ENCODE data around the gene MTFMT. TPM values are rescaled to one million over a fixed set of nuclear protein-coding genes. Genes with fewer than 3 reads are reported as not detected.

MTFMT gene
- total and polyA plus RNA-seq, 2 of the 13 experiments (the other 11 are each of a cell fraction or from before 2014, with no cell fraction given), result 9.9 to 23.2 TPM

DNA sequence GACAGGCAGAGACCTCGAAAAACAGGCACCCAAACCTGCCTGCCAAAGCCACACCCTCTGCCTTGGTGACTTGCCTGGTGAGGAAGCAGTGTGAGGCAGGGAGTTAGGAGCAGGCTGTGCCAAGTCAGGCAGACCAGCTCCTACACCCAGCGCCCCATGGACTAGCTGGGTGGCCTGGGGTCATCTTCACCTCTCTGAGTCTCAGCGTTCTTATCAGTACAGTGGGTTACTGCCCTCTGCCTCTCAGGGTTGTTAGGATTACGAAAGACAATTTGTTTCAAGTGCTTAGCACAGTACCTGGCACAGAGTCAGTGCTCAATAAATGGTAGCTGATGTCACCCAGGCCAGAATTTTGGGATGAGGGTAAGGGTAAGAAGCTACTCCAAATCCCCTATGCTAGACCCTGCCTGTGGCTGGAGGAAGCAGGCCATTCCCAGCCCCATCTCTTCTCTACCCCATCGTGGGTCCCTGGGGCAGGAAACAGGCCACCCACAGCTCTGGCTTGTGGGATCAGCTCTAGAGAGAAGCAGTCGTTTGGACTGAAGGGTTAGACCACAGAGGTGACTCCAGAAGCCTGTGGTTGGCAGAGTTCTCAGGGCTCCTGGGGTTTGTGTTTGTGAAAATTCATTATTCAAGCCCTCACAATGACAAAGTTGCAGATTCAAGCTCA is 25.9 kb upstream of the MTFMT start (continued):
- peak; percentile 54; the same call in 1 of the 2 replicates for TF ChIP-seq GATAD2A (CRISPR knock-in tag; IDR thresholded peaks at IDR 0.05)
- TF ChIP-seq, protein P1, sequence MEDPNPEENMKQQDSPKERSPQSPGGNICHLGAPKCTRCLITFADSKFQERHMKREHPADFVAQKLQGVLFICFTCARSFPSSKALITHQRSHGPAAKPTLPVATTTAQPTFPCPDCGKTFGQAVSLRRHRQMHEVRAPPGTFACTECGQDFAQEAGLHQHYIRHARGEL (CRISPR knock-in tag; IDR thresholded peaks at IDR 0.05), result 0 out of 2 replicates have a peak, but pooled peaks have one; percentile 8
- peak; percentile 92 for TF ChIP-seq ZNF629 (CRISPR knock-in tag; conservative IDR thresholded peaks at IDR 0.05)
- no peak for TF ChIP-seq KLF15 (CRISPR knock-in tag; IDR thresholded peaks at IDR 0.05; ENCODE audit: borderline replicate concordance)
- TF ChIP-seq KDM1A (CRISPR knock-in tag; IDR thresholded peaks at IDR 0.05), result peak; percentile 60; the same call in 1 of the 2 replicates
- TF ChIP-seq ZNF143 (CRISPR knock-in tag; IDR thresholded peaks at IDR 0.05), result no peak
- TF ChIP-seq THAP11 (CRISPR knock-in tag; IDR thresholded peaks at IDR 0.05), result no peak
- TF ChIP-seq ZNF34 (CRISPR knock-in tag; IDR thresholded peaks at IDR 0.05; ENCODE audit: borderline replicate concordance), result 0 out of 2 replicates have a peak, but pooled peaks have one; percentile 12
- 0 out of 2 replicates have a peak, but pooled peaks have one; percentile 5 for TF ChIP-seq ZNF547 (CRISPR knock-in tag; IDR thresholded peaks at IDR 0.05)
- TF ChIP-seq RXRA (CRISPR knock-in tag; IDR thresholded peaks at IDR 0.05), result no peak; the same call in 1 of the 2 replicates
- TF ChIP-seq ZBTB1 (CRISPR knock-in tag; IDR thresholded peaks at IDR 0.05; ENCODE audit: borderline replicate concordance), result no peak
- TF ChIP-seq HDAC2 (CRISPR knock-in tag; IDR thresholded peaks at IDR 0.05), result 0 out of 2 replicates have a peak, but pooled peaks have one; percentile 33
- TF ChIP-seq BORCS8-MEF2B (CRISPR knock-in tag; IDR thresholded peaks at IDR 0.05), result no peak
